Measurements from ENCODE around the gene DAB2. TPM values are rescaled to one million over a fixed set of nuclear protein-coding genes. Genes with fewer than 3 reads are reported as not detected.

The DAB2 gene
- total RNA-seq, 4 donors from 2014 or later = 39.6 to 71.3 (median 62.1) TPM

GRCh38 chr5:39452846-39453245 is 28.1 kb upstream of the DAB2 start:
- Histone ChIP-seq H3K4me3 (no peak overlapping the region), H3K4me1 (peaks cover 0 to 13% (median 0%) of the 10 kb centered on the region in 4 donors), H3K9me3 (no peaks in the 10 kb centered on the region), H3K36me3 (no peaks in the 10 kb centered on the region), H3K27me3 (no peaks in the 10 kb centered on the region), H3K27ac (no peak overlapping the region)
- DNase-seq = no peak
- TF ChIP-seq CTCF (IDR thresholded peaks at IDR 0.05) (no peak), POLR2A (IDR thresholded peaks at IDR 0.05) (no peak)

GRCh38 chr5:39451276-39451941 is 26.6 kb upstream of the DAB2 start:
- H3K4me3 ChIP-seq = no peak overlapping the region
- DNase-seq = no peak
- no peaks in the 10 kb centered on the region for H3K27me3 ChIP-seq
- H3K36me3 ChIP-seq = no peaks in the 10 kb centered on the region
- TF ChIP-seq POLR2A (IDR thresholded peaks at IDR 0.05) = no peak
- no peak overlapping the region for H3K27ac ChIP-seq
- no peaks in the 10 kb centered on the region for H3K9me3 ChIP-seq
- peaks cover 0 to 13% (median 0%) of the 10 kb centered on the region in 4 donors for H3K4me1 ChIP-seq

- Histone ChIP-seq H3K4me3 (no peak overlapping the region), H3K27ac (no peak overlapping the region), H3K9me3 (no peaks in the 10 kb centered on the region), H3K4me1 (peaks cover 0 to 13% (median 0%) of the 10 kb centered on the region in 4 donors), H3K27me3 (no peaks in the 10 kb centered on the region), H3K36me3 (no peaks in the 10 kb centered on the region)
- DNase-seq = no peak
- TF ChIP-seq POLR2A (IDR thresholded peaks at IDR 0.05) = no peak
- no peak for TF ChIP-seq CTCF (IDR thresholded peaks at IDR 0.05)
Observed at GRCh38 chr5:39450487-39450886, 25.7 kb upstream of the DAB2 start.

- H3K9me3 ChIP-seq = no peaks in the 10 kb centered on the region
- no peaks in the 10 kb centered on the region for H3K27me3 ChIP-seq
- no peak overlapping the region for H3K27ac ChIP-seq
- TF ChIP-seq POLR2A (IDR thresholded peaks at IDR 0.05) (no peak), CTCF (IDR thresholded peaks at IDR 0.05) (no peak)
- no peak overlapping the region for H3K4me3 ChIP-seq
- H3K4me1 ChIP-seq = peaks cover 0 to 13% (median 0%) of the 10 kb centered on the region in 4 donors
- DNase-seq = no peak
- H3K36me3 ChIP-seq = no peaks in the 10 kb centered on the region
Observed at GRCh38 chr5:39449591-39449990, 24.8 kb upstream of the DAB2 start.

- H3K27ac ChIP-seq = peak overlapping the region in 2 of 4 donors; percentile 51 to 67
- TF ChIP-seq CTCF (IDR thresholded peaks at IDR 0.05) (no peak), POLR2A (IDR thresholded peaks at IDR 0.05) (no peak)
- no peaks in the 10 kb centered on the region for H3K36me3 ChIP-seq
- DNase-seq = peak in 2 of 3 donors; percentile 58 to 60
- H3K4me3 ChIP-seq = peak overlapping the region in 1 of 4 donors; percentile 34
- no peaks in the 10 kb centered on the region for H3K27me3 ChIP-seq
- no peaks in the 10 kb centered on the region for H3K9me3 ChIP-seq
- H3K4me1 ChIP-seq = peaks cover 0 to 13% (median 0%) of the 10 kb centered on the region in 4 donors
Observed at GRCh38 chr5:39448506-39449128, 23.8 kb upstream of the DAB2 start.

GRCh38 chr5:39447968-39448367 is 23.2 kb upstream of the DAB2 start:
- TF ChIP-seq POLR2A (IDR thresholded peaks at IDR 0.05) (no peak), CTCF (IDR thresholded peaks at IDR 0.05) (peak in 3 of 6 experiments; percentile 10 to 21 (median 20))
- Histone ChIP-seq H3K27ac (peak overlapping the region in 2 of 4 donors; percentile 51 to 67), H3K4me1 (peaks cover 0 to 13% (median 0%) of the 10 kb centered on the region in 4 donors), H3K36me3 (no peaks in the 10 kb centered on the region), H3K9me3 (no peaks in the 10 kb centered on the region), H3K27me3 (no peaks in the 10 kb centered on the region), H3K4me3 (peak overlapping the region in 2 of 4 donors; percentile 12 to 34)
- peak in 1 of 3 donors; percentile 55 for DNase-seq

All from Peyer's patch (tissue), 4 donors.